ENCODE data around the gene TMED4. TPM values are rescaled to one million over a fixed set of nuclear protein-coding genes. Genes with fewer than 3 reads are reported as not detected.

The TMED4 gene
- total and polyA plus RNA-seq, 2 of the 13 experiments (the other 11 are each of a cell fraction or from before 2014, with no cell fraction given) = 81.4 to 109 TPM

GRCh38 chr7:44580945-44581878 lies 819 bp downstream of the TMED4 start (continued):
- TF ChIP-seq ZFP82 (CRISPR knock-in tag; IDR thresholded peaks at IDR 0.05; ENCODE audit: borderline replicate concordance) (0 out of 2 replicates have a peak, but pooled peaks have one; percentile 13), HOXA9 (CRISPR knock-in tag; IDR thresholded peaks at IDR 0.05; ENCODE audit: borderline replicate concordance) (peak; percentile 48; the same call in 1 of the 2 replicates), SRF (IDR thresholded peaks at IDR 0.05; ENCODE audit: low read depth, low read length) (no peak), MYC (CRISPR knock-in tag; IDR thresholded peaks at IDR 0.05; ENCODE audit: borderline replicate concordance) (no peak; the same call in 1 of the 2 replicates), TBP (CRISPR knock-in tag; IDR thresholded peaks at IDR 0.05) (no peak), AHR (CRISPR knock-in tag; IDR thresholded peaks at IDR 0.05) (no peak), ZNF264 (CRISPR knock-in tag; IDR thresholded peaks at IDR 0.05) (no peak), KMT2B (CRISPR knock-in tag; IDR thresholded peaks at IDR 0.05) (no peak), MXD4 (CRISPR knock-in tag; IDR thresholded peaks at IDR 0.05) (no peak), NFIB (CRISPR knock-in tag; IDR thresholded peaks at IDR 0.05; ENCODE audit: borderline replicate concordance) (no peak), ZNF260 (CRISPR knock-in tag; IDR thresholded peaks at IDR 0.05; ENCODE audit: borderline replicate concordance, low read depth) (no peak), HIC2 (CRISPR knock-in tag; IDR thresholded peaks at IDR 0.05; ENCODE audit: low read depth) (no peak), ZFP90 (CRISPR knock-in tag; IDR thresholded peaks at IDR 0.05; ENCODE audit: borderline replicate concordance) (peak; percentile 62; the same call in 1 of the 2 replicates), CCDC6 (CRISPR knock-in tag; IDR thresholded peaks at IDR 0.05) (peak; percentile 56; the same call in 1 of the 2 replicates), MTA3 (CRISPR knock-in tag; IDR thresholded peaks at IDR 0.05) (no peak), SIX4 (CRISPR knock-in tag; IDR thresholded peaks at IDR 0.05) (peak; percentile 72), CENPX (CRISPR knock-in tag; IDR thresholded peaks at IDR 0.05) (no peak), ZNF749 (CRISPR knock-in tag; IDR thresholded peaks at IDR 0.05; ENCODE audit: borderline replicate concordance) (0 out of 2 replicates have a peak, but pooled peaks have one; percentile 19), DDIT3 (CRISPR knock-in tag; IDR thresholded peaks at IDR 0.05) (no peak), ZNF280D (CRISPR knock-in tag; IDR thresholded peaks at IDR 0.05) (no peak), DMTF1 (CRISPR knock-in tag; IDR thresholded peaks at IDR 0.05) (no peak), ZNF777 (CRISPR knock-in tag; IDR thresholded peaks at IDR 0.05) (peak; percentile 79; the same call in 1 of the 2 replicates)
